Kidney epithelial cell (primary cell): ENCODE results near the gene TOB2. TPM values are rescaled to one million over a fixed set of nuclear protein-coding genes. Genes with fewer than 3 reads are reported as not detected.
A peak's percentile ranks its signal among the peaks of the same experiment; 100 is the strongest.
"Not testable (repeated sequence)": the region's sequence is repeated elsewhere in the genome, so short reads cannot be mapped to it uniquely, and the experiment has no call there.

Experiments
- DNase-seq: peaks from one replicate; pipeline ENCODE4 v3.0.0-alpha.2; 2010; ENCODE audit warnings: low read depth
- H3K27me3 ChIP-seq: 2 replicates; pipeline ENCODE4 v1.6.0; 2011; ENCODE audit warnings: low read length; ENCODE audit not compliant: control insufficient read depth, insufficient read depth
- H3K36me3 ChIP-seq: 2 replicates; pipeline ENCODE4 v1.5.1; 2011; ENCODE audit warnings: low read length; ENCODE audit not compliant: control insufficient read depth, insufficient read depth
- H3K4me3 ChIP-seq: 2 replicates; pipeline ENCODE4 v1.5.1; 2011; ENCODE audit warnings: low read depth, mild to moderate bottlenecking, control low read depth, low read length
- CTCF ChIP-seq: IDR thresholded peaks from 2 replicates; pipeline ENCODE4 v1.5.1; 2011; ENCODE audit warnings: mild to moderate bottlenecking, moderate library complexity, low read length, control low read depth, inconsistent platforms; ENCODE audit not compliant: insufficient read depth, poor library complexity, severe bottlenecking
- total RNA-seq: library from RNA; depleted of rRNA; stranded (reverse); fragments of >200 nt; gene quantifications from 2 replicates; pipeline ENCODE4 v1.2.3, GENCODE V29; 2015

TOB2 gene
- total RNA-seq, 1 donor from 2014 or later = 31.2 TPM

GRCh38 chr22:41445129-41446056 is 1.2 kb downstream of the TOB2 start:
- Histone ChIP-seq H3K27me3 (no peaks in the 10 kb centered on the region), H3K36me3 (no peaks in the 10 kb centered on the region), H3K4me3 (peak overlapping the region; percentile 81)
- TF ChIP-seq CTCF = no peak
- DNase-seq = no peak

GRCh38 chr22:41444360-41445128 is 2.1 kb downstream of the TOB2 start:
- TF ChIP-seq CTCF = no peak
- Histone ChIP-seq H3K36me3 (no peaks in the 10 kb centered on the region), H3K27me3 (no peaks in the 10 kb centered on the region), H3K4me3 (peak overlapping the region; percentile 81)
- peak; percentile 92 for DNase-seq

- H3K27me3 ChIP-seq = no peaks in the 10 kb centered on the region
- no peaks in the 10 kb centered on the region for H3K36me3 ChIP-seq
- DNase-seq = no peak
- no peak for TF ChIP-seq CTCF
- no peak overlapping the region for H3K4me3 ChIP-seq
These were observed 4.3 kb downstream of the TOB2 start for GRCh38 chr22:41442240-41442792.

GRCh38 chr22:41440511-41440910 is 6.1 kb downstream of the TOB2 start:
- DNase-seq, H3K27me3 ChIP-seq, H3K4me3 ChIP-seq, H3K36me3 ChIP-seq: not testable (repeated sequence)

- H3K27me3 ChIP-seq = no peaks in the 10 kb centered on the region
- TF ChIP-seq CTCF = no peak
- DNase-seq = no peak
- peaks cover 8% of the 10 kb centered on the region for H3K36me3 ChIP-seq
- no peak overlapping the region for H3K4me3 ChIP-seq
These were observed 9.4 kb downstream of the TOB2 start for GRCh38 chr22:41437198-41437597.
